ENCODE results near the gene NPIPA5.
"Not testable (repeated sequence)": the region's sequence is repeated elsewhere in the genome, so short reads cannot be mapped to it uniquely, and the experiment has no call there.

GRCh38 chr16:15378194-15378593, at the start of gene NPIPA5:
- TF ChIP-seq REST (IDR thresholded peaks at IDR 0.05; ENCODE audit: insufficient read depth in 1 of 2, low read depth in 2 of 2, low read length in 2 of 2); SIN3A (IDR thresholded peaks at IDR 0.05; ENCODE audit: borderline replicate concordance, insufficient read depth, low read length); FOXP2 (optimal IDR thresholded peaks at IDR 0.05; ENCODE audit: borderline replicate concordance, extremely low read depth, extremely low read length, insufficient read depth); POLR2AphosphoS5 (IDR thresholded peaks at IDR 0.05; ENCODE audit: low read depth, low read length): not testable (repeated sequence)
